Measurements from ENCODE around the gene CCL28. TPM values are rescaled to one million over a fixed set of nuclear protein-coding genes. Genes with fewer than 3 reads are reported as not detected.

CCL28 gene
- total RNA-seq, 1 experiment from 2014 or later = not detected

DNA sequence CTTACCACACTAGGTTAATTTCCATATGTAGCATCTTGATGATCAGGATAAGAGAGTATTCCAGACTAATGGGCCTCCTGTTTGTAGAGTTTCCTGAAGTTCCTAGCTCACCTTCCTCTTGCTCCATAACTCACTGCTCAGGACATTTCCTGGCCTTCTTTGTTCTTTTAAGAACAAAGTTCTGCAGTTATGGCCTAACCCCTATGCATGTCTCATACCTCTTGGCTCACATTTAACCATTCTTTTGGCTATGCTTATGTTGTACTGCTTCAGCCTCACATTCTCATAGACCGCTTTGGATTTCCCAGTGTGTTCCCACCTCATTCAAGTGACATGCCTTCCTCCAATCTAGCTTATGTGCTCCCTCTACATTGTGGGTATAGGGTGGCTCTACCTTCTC is 58.5 kb downstream of the CCL28 start:
- Histone ChIP-seq H3K9ac (ENCODE audit: extremely low read depth, insufficient read length, low read length) (no peak overlapping the region), H3K27me3 (ENCODE audit: insufficient read depth, low read length) (no peaks in the 10 kb centered on the region), H3K56ac (ENCODE audit: insufficient read length, low read depth, low read length) (no peak overlapping the region), H3K27ac (ENCODE audit: insufficient read length, low read depth, low read length) (no peak overlapping the region), H4K8ac (replicated peaks; ENCODE audit: insufficient read length, low read depth, low read length) (no peak overlapping the region), H3K14ac (ENCODE audit: insufficient read depth, low read length) (no peak overlapping the region), H3K4me1 (ENCODE audit: insufficient read depth, low read length) (no peaks in the 10 kb centered on the region), H4K5ac (ENCODE audit: insufficient read length, low read depth, low read length) (peak overlapping the region; percentile 42), H2AK5ac (ENCODE audit: insufficient read length, low read length) (no peak overlapping the region), H2BK12ac (ENCODE audit: insufficient read length, low read depth, low read length) (no peak overlapping the region), H3K79me1 (ENCODE audit: insufficient read depth, low read depth, low read length, poor library complexity, severe bottlenecking) (no peaks in the 10 kb centered on the region), H2BK15ac (ENCODE audit: low read depth, low read length) (no peak overlapping the region), H3K23me2 (ENCODE audit: insufficient read length, low read depth, low read length, poor library complexity, severe bottlenecking) (no peaks in the 10 kb centered on the region), H2AFZ (ENCODE audit: low read length) (no peak overlapping the region), H3K4ac (ENCODE audit: low read depth, low read length) (no peak overlapping the region), H3K4me2 (ENCODE audit: insufficient read depth, insufficient read length, low read length) (no peak overlapping the region), H2BK120ac (ENCODE audit: low read depth, low read length, poor library complexity, severe bottlenecking) (no peak overlapping the region), H4K91ac (ENCODE audit: insufficient read length, low read depth, low read length) (no peak overlapping the region), H3K18ac (ENCODE audit: insufficient read length, low read depth, low read length) (no peak overlapping the region), H2BK20ac (ENCODE audit: low read depth, low read length, poor library complexity, severe bottlenecking) (no peak overlapping the region), H3K23ac (ENCODE audit: insufficient read length, low read depth, low read length) (no peak overlapping the region), H4K20me1 (ENCODE audit: control insufficient read depth, insufficient read depth, insufficient read length) (no peaks in the 10 kb centered on the region), H3K9me3 (ENCODE audit: control insufficient read depth, low read depth, low read length) (no peaks in the 10 kb centered on the region), H3K79me2 (ENCODE audit: insufficient read depth, low read length) (no peaks in the 10 kb centered on the region), H3T11ph (ENCODE audit: low read length) (no peak overlapping the region), H2BK5ac (ENCODE audit: insufficient read length, low read length) (no peak overlapping the region)
- no peaks in the 10 kb centered on the region for H3K36me3 Mint-ChIP-seq (ENCODE audit: insufficient read depth in 1 of 3, low read depth in 3 of 3)
- no peak for DNase-seq
- H3K27ac Mint-ChIP-seq = no peak overlapping the region; a peak in 1 of 7 replicates
- TF ChIP-seq, protein P1, sequence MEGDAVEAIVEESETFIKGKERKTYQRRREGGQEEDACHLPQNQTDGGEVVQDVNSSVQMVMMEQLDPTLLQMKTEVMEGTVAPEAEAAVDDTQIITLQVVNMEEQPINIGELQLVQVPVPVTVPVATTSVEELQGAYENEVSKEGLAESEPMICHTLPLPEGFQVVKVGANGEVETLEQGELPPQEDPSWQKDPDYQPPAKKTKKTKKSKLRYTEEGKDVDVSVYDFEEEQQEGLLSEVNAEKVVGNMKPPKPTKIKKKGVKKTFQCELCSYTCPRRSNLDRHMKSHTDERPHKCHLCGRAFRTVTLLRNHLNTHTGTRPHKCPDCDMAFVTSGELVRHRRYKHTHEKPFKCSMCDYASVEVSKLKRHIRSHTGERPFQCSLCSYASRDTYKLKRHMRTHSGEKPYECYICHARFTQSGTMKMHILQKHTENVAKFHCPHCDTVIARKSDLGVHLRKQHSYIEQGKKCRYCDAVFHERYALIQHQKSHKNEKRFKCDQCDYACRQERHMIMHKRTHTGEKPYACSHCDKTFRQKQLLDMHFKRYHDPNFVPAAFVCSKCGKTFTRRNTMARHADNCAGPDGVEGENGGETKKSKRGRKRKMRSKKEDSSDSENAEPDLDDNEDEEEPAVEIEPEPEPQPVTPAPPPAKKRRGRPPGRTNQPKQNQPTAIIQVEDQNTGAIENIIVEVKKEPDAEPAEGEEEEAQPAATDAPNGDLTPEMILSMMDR (conservative IDR thresholded peaks at IDR 0.05) = no peak
- WGBS (ENCODE audit: extremely low coverage, insufficient read length, low lambda C conversion rate) = no CpG with 5 or more reads among the region's 1 CpG
- H3K27me3 Mint-ChIP-seq (ENCODE audit: low read depth) = peaks cover 5% of the 10 kb centered on the region; the same call in 1 of the 2 replicates
- H3K9me3 Mint-ChIP-seq = peaks cover 0 to 2% of the 10 kb centered on the region in 2 experiments; a peak in 3 of 5 replicates
- no peaks in the 10 kb centered on the region for H3K4me1 Mint-ChIP-seq
- no peak overlapping the region for H3K4me3 Mint-ChIP-seq

Measured in H9 (cell line).